ENCODE measurements around the gene TLR9.

- TF ChIP-seq CTCF (conservative IDR thresholded peaks at IDR 0.05; ENCODE audit: low read depth, low read length), result no peak
- TF ChIP-seq EZH2 (IDR thresholded peaks at IDR 0.05; ENCODE audit: low read length, unreplicated experiment), result no peak
- TF ChIP-seq EZH2phosphoT487 (IDR thresholded peaks at IDR 0.05; ENCODE audit: borderline replicate concordance, low read length), result no peak
Measured at GRCh38 chr3:52268036-52268435, 42.6 kb upstream of the TLR9 start.
